ENCODE results near the gene GPX2.

DNA sequence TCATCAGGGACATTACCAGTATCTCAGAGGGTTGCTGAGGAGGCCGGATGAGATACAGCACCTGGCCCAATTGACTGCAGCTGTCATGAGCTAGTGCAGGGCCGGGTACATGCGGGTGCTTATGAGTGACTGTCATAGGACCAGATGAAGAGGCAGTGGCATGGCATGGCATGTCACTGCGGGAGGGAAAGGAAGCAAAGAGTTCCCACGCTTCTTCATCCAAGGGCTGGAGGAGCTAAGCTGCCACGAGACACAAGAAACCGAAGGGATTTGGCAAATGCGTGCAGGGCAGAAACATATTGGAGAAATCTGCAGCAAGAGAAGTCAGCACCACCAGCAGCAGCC is 10.7 kb upstream of the GPX2 start:
- TF ChIP-seq, protein P1, sequence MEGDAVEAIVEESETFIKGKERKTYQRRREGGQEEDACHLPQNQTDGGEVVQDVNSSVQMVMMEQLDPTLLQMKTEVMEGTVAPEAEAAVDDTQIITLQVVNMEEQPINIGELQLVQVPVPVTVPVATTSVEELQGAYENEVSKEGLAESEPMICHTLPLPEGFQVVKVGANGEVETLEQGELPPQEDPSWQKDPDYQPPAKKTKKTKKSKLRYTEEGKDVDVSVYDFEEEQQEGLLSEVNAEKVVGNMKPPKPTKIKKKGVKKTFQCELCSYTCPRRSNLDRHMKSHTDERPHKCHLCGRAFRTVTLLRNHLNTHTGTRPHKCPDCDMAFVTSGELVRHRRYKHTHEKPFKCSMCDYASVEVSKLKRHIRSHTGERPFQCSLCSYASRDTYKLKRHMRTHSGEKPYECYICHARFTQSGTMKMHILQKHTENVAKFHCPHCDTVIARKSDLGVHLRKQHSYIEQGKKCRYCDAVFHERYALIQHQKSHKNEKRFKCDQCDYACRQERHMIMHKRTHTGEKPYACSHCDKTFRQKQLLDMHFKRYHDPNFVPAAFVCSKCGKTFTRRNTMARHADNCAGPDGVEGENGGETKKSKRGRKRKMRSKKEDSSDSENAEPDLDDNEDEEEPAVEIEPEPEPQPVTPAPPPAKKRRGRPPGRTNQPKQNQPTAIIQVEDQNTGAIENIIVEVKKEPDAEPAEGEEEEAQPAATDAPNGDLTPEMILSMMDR (IDR thresholded peaks at IDR 0.05), result no peak
- TF ChIP-seq POLR2A (IDR thresholded peaks at IDR 0.05), result no peak
